GM19023 (cell line): ENCODE measurements around the gene DLG2.
"Not testable (repeated sequence)": the region's sequence is repeated elsewhere in the genome, so short reads cannot be mapped to it uniquely, and the experiment has no call there.

ENCODE experiments used
- ATAC-seq: cut with Tn5 transposase; IDR thresholded peaks from one replicate; pipeline ENCODE4 v1.9.1; 2021; ENCODE audit warnings: mild to moderate bottlenecking, moderate library complexity; ENCODE audit not compliant: unreplicated experiment

DLG2 gene

GRCh38 chr11:84313830-84314359 lies 1313.2 kb downstream of the DLG2 start:
- ATAC-seq = no peak

GRCh38 chr11:84310268-84310667 lies 1316.9 kb downstream of the DLG2 start:
- no peak for ATAC-seq

GRCh38 chr11:84308491-84308890 lies 1318.7 kb downstream of the DLG2 start:
- ATAC-seq = not testable (repeated sequence)

- no peak for ATAC-seq
Measured at GRCh38 chr11:84300092-84300491, 1327.1 kb downstream of the DLG2 start.

DNA sequence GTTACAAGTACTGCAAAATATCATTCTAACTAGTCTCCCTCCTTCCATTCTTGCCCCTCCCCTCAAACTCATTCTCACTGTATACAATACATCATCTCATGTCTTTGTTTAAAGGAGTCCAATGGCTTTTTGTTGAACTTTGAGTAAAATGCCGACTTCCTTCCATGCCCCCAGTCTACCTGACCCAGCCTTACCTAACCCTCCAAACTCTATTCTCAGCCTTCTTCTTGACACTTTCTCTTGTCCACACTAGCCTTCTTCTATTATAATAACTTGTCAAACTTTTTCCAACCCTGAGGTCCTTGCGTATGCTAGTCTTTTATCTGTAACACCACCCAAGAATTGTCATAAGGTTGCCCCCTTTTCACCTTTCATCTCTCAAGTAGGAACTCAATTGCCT lies 1329.6 kb downstream of the DLG2 start:
- ATAC-seq = no peak

- no peak for ATAC-seq
Measured at GRCh38 chr11:84295815-84296214, 1331.3 kb downstream of the DLG2 start.

DNA sequence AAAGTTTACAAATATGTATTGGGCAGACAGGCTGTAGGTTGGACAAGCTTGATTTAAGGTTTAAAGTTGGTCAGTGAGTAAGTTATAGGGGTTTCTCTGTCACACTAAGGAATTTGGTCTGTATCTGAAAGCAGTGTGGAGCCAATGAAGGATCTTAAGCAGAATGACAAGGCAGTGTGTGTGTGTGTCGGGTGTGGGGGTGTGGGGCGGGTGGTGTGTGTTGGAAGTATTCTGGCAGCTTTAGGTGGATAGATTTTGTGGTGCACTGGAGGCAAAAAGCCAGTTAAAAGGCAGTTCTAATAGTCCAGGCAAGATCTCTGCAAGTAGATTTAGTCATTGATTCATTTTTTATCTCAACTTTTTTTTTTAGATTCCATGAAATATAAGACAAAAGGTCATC lies 1334.2 kb downstream of the DLG2 start:
- ATAC-seq = no peak

GRCh38 chr11:84292006-84292405 lies 1335.1 kb downstream of the DLG2 start:
- ATAC-seq = no peak

- ATAC-seq = no peak
Measured at GRCh38 chr11:84290647-84291046, 1336.5 kb downstream of the DLG2 start.

- ATAC-seq = peak; percentile 97
Measured at GRCh38 chr11:84289381-84289906, 1337.7 kb downstream of the DLG2 start.

DNA sequence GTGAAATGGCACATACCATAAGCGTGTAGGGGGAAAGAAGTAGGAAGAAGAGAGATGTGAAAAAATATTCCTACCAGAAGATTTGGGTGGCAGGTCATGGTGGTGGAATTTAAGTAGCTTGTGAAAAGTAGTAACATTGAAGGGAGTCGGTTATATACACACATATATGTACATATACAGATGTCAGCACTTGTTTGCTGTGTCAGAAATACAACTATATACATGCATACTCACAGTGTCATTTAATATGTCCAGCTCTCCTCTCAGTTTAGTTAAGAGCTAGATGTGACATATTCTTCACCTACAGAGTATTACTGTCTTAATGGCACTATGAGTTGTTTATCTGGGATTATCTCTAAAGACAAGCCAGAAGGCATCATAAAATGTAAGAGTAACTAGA lies 1353.6 kb downstream of the DLG2 start:
- ATAC-seq = no peak

- ATAC-seq = no peak
Measured at GRCh38 chr11:84270466-84270865, 1356.7 kb downstream of the DLG2 start.

DNA sequence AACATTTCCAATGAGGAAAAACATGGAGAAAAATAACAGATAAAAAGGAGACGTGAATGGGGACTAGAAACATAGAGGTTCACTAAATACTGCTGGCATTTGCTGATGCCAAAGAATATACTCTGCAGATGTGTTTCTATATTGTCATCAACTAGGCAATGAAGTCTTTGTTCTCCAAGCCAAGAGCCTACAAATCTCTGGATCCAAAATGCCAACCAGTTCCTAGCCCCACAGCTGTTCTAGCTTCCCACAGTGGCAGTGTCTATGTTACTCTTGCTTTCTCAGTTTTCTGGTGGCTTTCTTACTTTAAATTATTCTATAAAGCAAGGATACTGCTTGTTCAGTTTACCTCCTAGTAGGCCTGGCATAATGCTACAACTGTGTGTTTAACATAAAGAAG lies 1363.1 kb downstream of the DLG2 start:
- no peak for ATAC-seq

- ATAC-seq = no peak
Measured at GRCh38 chr11:84261707-84262106, 1365.4 kb downstream of the DLG2 start.

- ATAC-seq = no peak
Measured at GRCh38 chr11:84260862-84261261, 1366.3 kb downstream of the DLG2 start.

GRCh38 chr11:84256618-84257017 lies 1370.5 kb downstream of the DLG2 start:
- ATAC-seq = no peak

- ATAC-seq = no peak
Measured at GRCh38 chr11:84255483-84255882, 1371.7 kb downstream of the DLG2 start.

- no peak for ATAC-seq
Measured at GRCh38 chr11:84250834-84251613, 1376.1 kb downstream of the DLG2 start.

- ATAC-seq = peak; percentile 75
Measured at GRCh38 chr11:84249344-84250135, 1377.6 kb downstream of the DLG2 start.

- ATAC-seq = no peak
Measured at GRCh38 chr11:84247926-84248325, 1379.2 kb downstream of the DLG2 start.

GRCh38 chr11:84247129-84247528 lies 1380.0 kb downstream of the DLG2 start:
- ATAC-seq = no peak
